T-helper 1 cell (primary cell): ENCODE measurements around the gene PHOSPHO1.
A peak's percentile ranks its signal among the peaks of the same experiment; 100 is the strongest.
"Not testable (repeated sequence)": the region's sequence is repeated elsewhere in the genome, so short reads cannot be mapped to it uniquely, and the experiment has no call there.

ENCODE experiments used
- DNase-seq, 5 donors: peaks; one replicate each; pipeline ENCODE4 v3.0.0-alpha.2; 2012 to 2020
- total RNA-seq, 4 donors: gene quantifications; one replicate each; lab custom pipeline; 2026; lab: John Stamatoyannopoulos, UW

Gene PHOSPHO1, protein sequence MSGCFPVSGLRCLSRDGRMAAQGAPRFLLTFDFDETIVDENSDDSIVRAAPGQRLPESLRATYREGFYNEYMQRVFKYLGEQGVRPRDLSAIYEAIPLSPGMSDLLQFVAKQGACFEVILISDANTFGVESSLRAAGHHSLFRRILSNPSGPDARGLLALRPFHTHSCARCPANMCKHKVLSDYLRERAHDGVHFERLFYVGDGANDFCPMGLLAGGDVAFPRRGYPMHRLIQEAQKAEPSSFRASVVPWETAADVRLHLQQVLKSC
- 0 to 0.27 (median 0.14) reads per million in 4 donors for total RNA-seq

GRCh38 chr17:49230636-49231562 is at the start of gene PHOSPHO1:
Gene PHOSPHO1, minus strand, starts transcription at chr17:49230787. Its CDS starts 4,096 bp downstream, at chr17:49226691.
- peak; percentile 69 to 86 (median 82) for DNase-seq

DNA sequence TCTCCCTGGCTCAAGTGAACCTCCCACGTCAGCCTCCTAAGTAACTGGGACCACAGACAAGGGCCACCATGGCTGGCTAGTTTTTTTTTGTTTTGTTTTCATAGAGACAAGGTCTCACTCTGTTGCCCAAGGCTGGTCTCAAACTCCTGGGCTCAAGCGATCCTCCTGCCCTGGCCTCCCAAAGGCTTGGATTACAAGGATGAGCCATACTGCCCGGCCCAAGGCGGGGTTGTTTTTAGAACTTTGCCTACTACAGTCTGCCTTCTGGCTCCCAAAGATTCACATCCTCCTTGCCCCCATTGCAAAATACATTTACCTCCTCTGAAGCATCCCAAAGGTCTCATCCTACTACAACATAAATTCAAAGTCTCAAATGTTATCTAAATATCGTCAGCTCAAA is 49.5 kb upstream of the PHOSPHO1 start:
- no peak for DNase-seq

GRCh38 chr17:49279263-49280015 is 48.9 kb upstream of the PHOSPHO1 start:
- DNase-seq: not testable (repeated sequence)

DNA sequence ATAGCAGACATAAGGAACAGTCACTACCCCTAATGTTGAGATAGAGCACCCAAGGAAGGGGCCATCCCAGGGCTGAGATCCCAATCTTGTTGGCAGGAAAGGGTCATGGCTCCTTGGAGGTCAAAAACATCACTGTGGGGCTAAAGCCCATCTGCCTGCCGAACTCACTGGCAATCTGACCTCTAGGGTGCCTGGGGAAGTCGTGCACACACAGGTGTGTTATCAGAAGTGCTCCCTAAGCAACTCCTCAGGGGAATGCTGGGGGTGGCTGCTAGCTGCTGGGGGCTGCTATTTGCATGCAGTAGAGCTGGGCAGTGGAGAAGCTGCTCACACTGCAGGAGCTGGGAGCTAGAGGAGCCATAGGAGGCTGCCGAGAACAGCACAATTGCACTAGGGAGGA is 47.5 kb upstream of the PHOSPHO1 start:
- DNase-seq: no peak

DNA sequence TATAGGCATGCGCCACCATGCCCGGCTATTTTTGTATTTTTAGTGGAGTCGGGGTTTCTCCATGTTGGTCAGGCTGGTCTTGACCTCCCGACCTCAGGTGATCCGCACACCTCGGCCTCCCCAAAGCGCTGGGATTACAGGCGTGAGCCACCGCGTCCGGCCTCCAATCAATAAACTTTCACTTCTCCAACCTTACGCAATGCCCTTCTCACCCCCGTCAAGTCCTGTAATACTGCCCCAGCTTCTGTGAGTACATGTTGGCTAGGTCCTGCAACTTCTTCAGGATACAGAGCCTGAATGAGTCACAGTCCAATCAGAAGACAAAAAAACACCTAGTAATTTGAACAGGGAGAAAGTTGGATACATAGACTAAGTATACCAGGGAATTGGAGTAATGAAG is 47.1 kb upstream of the PHOSPHO1 start:
- DNase-seq: no peak

DNA sequence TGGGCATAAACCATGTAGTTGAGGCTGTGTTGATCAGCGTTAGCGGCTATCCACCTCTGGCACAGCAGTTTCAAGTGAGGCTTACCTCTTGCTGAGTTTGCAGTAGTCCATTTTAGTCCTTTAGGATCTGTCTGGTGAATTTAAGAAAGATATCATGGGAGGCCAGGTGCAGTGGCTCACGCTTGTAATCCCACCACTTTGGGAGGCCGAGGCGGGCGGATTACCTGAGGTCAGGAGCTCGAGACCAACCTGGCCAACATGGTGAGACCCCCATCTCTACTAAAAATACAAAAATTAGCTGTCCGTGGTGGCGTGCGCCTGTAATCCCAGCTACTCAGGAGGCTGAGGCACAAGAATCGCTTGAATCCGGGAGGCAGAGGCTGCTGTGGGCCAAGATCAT is 45.4 kb upstream of the PHOSPHO1 start:
- not testable (repeated sequence) for DNase-seq

- DNase-seq: no peak
Observed at GRCh38 chr17:49269356-49269755, 38.8 kb upstream of the PHOSPHO1 start.

- no peak for DNase-seq
Observed at GRCh38 chr17:49267912-49268311, 37.3 kb upstream of the PHOSPHO1 start.

- no peak for DNase-seq
Observed at GRCh38 chr17:49266233-49266632, 35.6 kb upstream of the PHOSPHO1 start.

DNA sequence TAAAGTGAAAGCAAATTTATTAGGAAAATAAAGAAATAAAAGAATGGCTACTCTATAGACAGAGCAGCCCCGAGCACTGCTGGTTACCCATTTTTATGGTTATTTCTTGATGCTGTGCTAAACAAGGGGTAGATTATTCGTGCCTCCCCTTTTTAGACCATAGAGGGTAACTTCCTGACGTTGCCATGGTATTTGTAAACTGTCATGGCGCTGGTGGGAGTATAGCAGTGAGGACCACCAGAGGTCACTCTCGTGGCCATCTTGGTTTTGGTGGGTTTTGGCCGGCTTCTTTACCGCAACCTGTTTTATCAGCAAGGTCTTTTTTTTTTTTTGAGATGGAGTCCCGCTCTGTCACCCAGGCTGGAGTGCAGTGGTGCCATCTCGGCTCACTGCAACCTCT is 31.0 kb upstream of the PHOSPHO1 start:
- not testable (repeated sequence) for DNase-seq

DNA sequence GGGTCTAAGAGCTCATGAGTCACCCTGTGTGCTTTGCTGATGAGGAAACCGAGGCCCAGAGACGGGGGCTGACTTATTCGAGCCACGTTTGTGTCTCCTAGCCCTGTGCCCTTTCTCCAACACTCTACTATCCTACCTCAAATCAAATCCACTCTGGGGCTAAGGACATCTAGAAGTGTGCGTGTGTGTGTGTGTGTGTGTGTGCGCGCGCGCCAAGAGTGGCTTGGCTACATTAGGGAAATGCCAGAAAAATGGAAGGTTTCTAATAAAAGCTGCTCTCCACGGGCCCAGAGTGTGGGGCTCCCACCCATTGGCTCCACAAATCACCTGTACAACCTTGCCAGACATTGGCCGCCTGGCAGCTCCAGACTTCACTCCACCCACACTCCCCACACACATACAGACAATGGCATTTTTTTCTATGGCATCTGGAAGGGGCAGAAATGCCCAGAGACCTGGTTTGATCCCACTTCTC is 30.3 kb upstream of the PHOSPHO1 start:
- no peak for DNase-seq

DNA sequence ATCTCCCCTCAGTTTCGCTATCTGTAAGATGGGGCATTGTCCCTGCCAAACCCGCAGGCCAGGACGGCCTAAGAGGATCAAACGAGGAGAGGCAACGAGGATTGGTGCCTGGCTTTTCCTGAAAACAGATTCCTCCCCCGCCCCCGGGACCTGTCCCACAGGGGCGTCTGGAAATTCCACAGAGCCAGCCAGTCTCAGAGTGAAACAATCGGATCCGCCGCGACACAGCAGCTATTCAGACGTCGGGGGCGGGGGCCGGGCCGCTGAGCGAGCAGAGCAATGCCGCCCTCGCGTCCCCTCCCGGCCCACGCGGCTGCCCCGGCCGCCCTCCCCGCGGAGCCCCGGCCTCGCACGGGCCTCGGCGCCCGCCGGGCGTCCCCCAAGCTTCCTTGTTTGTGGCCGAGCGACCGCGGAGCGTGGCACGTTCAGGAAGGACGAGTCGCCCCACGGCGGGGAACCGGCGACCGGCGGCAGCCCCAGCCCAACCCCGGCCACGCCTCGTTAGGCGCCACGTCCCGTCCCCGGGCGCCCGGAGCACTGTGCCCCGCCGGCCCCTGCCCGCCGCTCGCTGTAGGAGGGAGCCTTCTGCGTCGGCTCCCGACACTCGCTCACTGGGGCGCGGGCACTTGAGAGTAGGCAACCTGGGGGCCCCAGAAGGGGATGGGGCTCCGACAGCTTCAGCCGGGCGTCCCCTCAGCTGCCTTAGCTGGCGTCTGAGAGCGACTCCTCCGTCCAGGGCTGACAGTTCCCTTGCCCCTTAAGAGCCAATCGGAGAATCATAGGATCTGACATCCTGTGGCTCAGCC is 29.6 kb upstream of the PHOSPHO1 start:
- DNase-seq: peak; percentile 20 to 47 (median 26)

DNA sequence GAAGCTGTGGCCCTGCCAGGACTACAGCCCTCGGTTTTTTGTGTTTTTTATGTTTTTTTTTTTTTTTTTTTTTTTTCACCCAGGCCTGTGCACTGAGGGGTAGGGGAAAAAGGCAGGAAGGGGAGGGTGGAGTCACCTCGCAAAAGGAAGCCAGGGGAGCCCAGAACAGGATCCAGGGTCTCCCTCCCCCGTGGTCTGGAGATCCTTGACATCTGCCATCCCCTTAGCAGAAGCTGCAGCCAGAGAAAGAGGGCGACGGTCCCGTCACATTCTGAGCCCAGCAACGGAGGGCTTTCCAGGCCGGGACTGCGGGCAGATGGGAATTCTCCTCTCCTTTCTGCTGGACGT is 29.1 kb upstream of the PHOSPHO1 start:
- no peak for DNase-seq

DNA sequence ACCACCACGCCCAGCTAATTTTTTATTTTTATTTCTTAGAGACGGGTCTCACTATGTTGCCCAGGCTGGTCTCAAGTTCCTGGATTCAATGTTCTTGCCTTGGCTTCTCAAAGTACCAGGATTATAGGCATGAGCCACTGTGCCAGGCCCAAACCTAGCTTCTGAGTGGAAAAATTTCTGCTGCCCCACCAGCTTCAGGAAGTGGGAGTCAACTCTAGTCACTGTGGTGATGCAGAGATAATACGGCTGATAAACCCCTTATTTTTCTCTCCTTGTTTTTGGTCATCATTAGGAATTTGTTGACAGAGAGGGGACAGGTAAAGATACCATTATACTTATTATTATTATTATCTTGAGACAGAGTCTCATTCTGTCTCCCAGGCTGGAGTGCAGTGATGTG is 27.8 kb upstream of the PHOSPHO1 start:
- DNase-seq: no peak

GRCh38 chr17:49255125-49255524 is 24.5 kb upstream of the PHOSPHO1 start:
- no peak for DNase-seq

DNA sequence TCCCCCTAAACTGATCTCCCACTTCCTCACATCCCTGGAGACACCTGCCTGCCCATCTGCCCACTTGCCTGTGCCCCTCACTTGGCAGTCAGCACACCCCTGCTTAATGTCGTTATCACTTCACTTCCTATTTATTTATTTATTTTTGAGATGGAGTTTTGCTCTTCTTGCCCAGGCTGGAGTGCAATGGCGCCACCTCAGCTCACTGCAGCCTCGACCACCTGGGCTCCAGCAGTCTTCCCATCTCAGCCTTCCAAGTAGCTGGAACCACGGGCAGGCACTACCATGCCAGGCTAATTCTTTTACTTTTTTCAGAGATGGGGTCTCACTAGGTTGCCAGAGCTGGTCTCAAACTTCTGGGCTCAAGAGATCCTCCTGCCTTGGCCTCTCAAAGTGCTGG is 23.5 kb upstream of the PHOSPHO1 start:
- no peak for DNase-seq

- no peak for DNase-seq
Observed at GRCh38 chr17:49252148-49252695, 21.6 kb upstream of the PHOSPHO1 start.

- no peak for DNase-seq
Observed at GRCh38 chr17:49249890-49250522, 19.4 kb upstream of the PHOSPHO1 start.

- DNase-seq: no peak
Observed at GRCh38 chr17:49249292-49249794, 18.8 kb upstream of the PHOSPHO1 start.

DNA sequence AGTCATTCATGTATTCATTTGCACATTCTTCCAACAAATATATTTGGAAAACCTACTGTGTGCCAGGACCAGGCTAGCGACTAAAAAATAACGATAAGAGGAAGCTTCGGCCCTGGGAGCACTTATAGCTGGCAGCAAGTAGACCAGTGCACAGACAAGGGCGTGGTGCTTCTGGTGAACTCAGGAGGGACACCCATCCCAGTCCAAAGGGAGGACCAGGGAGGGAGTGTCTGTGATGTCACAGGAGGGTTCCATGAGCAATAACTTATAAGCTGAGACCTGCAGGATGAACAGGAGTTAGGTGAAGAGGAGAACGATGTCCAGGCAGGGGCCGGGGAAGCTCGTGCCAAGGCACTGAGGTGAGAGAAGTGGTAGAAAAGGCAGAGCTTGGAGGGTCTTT is 17.4 kb upstream of the PHOSPHO1 start:
- no peak for DNase-seq

GRCh38 chr17:49244839-49245238 is 14.3 kb upstream of the PHOSPHO1 start:
- DNase-seq: no peak
